ENCODE data around the gene FMO4. TPM values are rescaled to one million over a fixed set of nuclear protein-coding genes. Genes with fewer than 3 reads are reported as not detected.
"Not testable (repeated sequence)": the region's sequence is repeated elsewhere in the genome, so short reads cannot be mapped to it uniquely, and the experiment has no call there.

The FMO4 gene
- total RNA-seq, 1 donor from 2014 or later, result 12.7 TPM

- no peak for DNase-seq (ENCODE audit: low spot score)
- no peak for ATAC-seq
Observed at GRCh38 chr1:171334024-171334640, 20.1 kb downstream of the FMO4 start.

GRCh38 chr1:171335964-171336363, 22.0 kb downstream of the FMO4 start:
- peak; percentile 97 for ATAC-seq
- peak; percentile 72 for DNase-seq (ENCODE audit: low spot score)

GRCh38 chr1:171339345-171339744, 25.4 kb downstream of the FMO4 start:
- not testable (repeated sequence) for ATAC-seq

GRCh38 chr1:171343727-171344472, 29.9 kb downstream of the FMO4 start:
- DNase-seq (ENCODE audit: low spot score), result peak; percentile 85
- peak; percentile 84 for ATAC-seq

More at GRCh38 chr1:171339345-171339744, 25.4 kb downstream of the FMO4 start:
- not testable (repeated sequence) for DNase-seq (ENCODE audit: low spot score)

GRCh38 chr1:171344473-171344820, 30.5 kb downstream of the FMO4 start:
- ATAC-seq (peak; percentile 63), DNase-seq (ENCODE audit: low spot score) (peak; percentile 78)

GRCh38 chr1:171345536-171345935, 31.6 kb downstream of the FMO4 start:
- ATAC-seq (no peak), DNase-seq (ENCODE audit: low spot score) (no peak)

- DNase-seq (ENCODE audit: low spot score), result no peak
- no peak for ATAC-seq
Observed at GRCh38 chr1:171346881-171347280, 32.9 kb downstream of the FMO4 start.

- ATAC-seq (no peak), DNase-seq (ENCODE audit: low spot score) (no peak)
Observed at GRCh38 chr1:171350594-171350993, 36.6 kb downstream of the FMO4 start.

GRCh38 chr1:171351961-171352360, 38.0 kb downstream of the FMO4 start:
- ATAC-seq, result peak; percentile 89

GRCh38 chr1:171352554-171352953, 38.6 kb downstream of the FMO4 start:
- DNase-seq (ENCODE audit: low spot score), result no peak
- ATAC-seq, result no peak

More at GRCh38 chr1:171351961-171352360, 38.0 kb downstream of the FMO4 start:
- peak; percentile 69 for DNase-seq (ENCODE audit: low spot score)

- no peak for ATAC-seq
- DNase-seq (ENCODE audit: low spot score), result no peak
Observed at GRCh38 chr1:171355727-171356126, 41.7 kb downstream of the FMO4 start.

- DNase-seq (ENCODE audit: low spot score), result no peak
- ATAC-seq, result no peak
Observed at GRCh38 chr1:171357179-171357578, 43.2 kb downstream of the FMO4 start.

- not testable (repeated sequence) for DNase-seq (ENCODE audit: low spot score); ATAC-seq
Observed at GRCh38 chr1:171359355-171359648, 45.3 kb downstream of the FMO4 start.

- peak; percentile 79 for DNase-seq (ENCODE audit: low spot score)
- peak; percentile 60 for ATAC-seq
Observed at GRCh38 chr1:171359731-171360527, 45.9 kb downstream of the FMO4 start.

GRCh38 chr1:171366085-171366484, 52.1 kb downstream of the FMO4 start:
- ATAC-seq, result no peak
- DNase-seq (ENCODE audit: low spot score), result no peak

GRCh38 chr1:171366816-171367215, 52.8 kb downstream of the FMO4 start:
- ATAC-seq, result no peak
- DNase-seq (ENCODE audit: low spot score), result no peak

- no peak for ATAC-seq
Observed at GRCh38 chr1:171367436-171367835, 53.5 kb downstream of the FMO4 start.

GRCh38 chr1:171372418-171373084, 58.6 kb downstream of the FMO4 start:
- ATAC-seq (no peak), DNase-seq (ENCODE audit: low spot score) (no peak)

More at GRCh38 chr1:171367436-171367835, 53.5 kb downstream of the FMO4 start:
- no peak for DNase-seq (ENCODE audit: low spot score)

GRCh38 chr1:171373357-171374122, 59.6 kb downstream of the FMO4 start:
- not testable (repeated sequence) for ATAC-seq; DNase-seq (ENCODE audit: low spot score)

GRCh38 chr1:171379846-171380245, 65.9 kb downstream of the FMO4 start:
- ATAC-seq (no peak), DNase-seq (ENCODE audit: low spot score) (no peak)

- no peak for ATAC-seq
- DNase-seq (ENCODE audit: low spot score), result no peak
Observed at GRCh38 chr1:171381866-171382210, 67.9 kb downstream of the FMO4 start.
